ENCODE results near the gene NUPR1. TPM values are rescaled to one million over a fixed set of nuclear protein-coding genes. Genes with fewer than 3 reads are reported as not detected.
A peak's percentile ranks its signal among the peaks of the same experiment; 100 is the strongest.

The NUPR1 gene
- total and polyA plus RNA-seq, 12 donors = 16.7 to 74.4 (median 33.1) TPM

DNA sequence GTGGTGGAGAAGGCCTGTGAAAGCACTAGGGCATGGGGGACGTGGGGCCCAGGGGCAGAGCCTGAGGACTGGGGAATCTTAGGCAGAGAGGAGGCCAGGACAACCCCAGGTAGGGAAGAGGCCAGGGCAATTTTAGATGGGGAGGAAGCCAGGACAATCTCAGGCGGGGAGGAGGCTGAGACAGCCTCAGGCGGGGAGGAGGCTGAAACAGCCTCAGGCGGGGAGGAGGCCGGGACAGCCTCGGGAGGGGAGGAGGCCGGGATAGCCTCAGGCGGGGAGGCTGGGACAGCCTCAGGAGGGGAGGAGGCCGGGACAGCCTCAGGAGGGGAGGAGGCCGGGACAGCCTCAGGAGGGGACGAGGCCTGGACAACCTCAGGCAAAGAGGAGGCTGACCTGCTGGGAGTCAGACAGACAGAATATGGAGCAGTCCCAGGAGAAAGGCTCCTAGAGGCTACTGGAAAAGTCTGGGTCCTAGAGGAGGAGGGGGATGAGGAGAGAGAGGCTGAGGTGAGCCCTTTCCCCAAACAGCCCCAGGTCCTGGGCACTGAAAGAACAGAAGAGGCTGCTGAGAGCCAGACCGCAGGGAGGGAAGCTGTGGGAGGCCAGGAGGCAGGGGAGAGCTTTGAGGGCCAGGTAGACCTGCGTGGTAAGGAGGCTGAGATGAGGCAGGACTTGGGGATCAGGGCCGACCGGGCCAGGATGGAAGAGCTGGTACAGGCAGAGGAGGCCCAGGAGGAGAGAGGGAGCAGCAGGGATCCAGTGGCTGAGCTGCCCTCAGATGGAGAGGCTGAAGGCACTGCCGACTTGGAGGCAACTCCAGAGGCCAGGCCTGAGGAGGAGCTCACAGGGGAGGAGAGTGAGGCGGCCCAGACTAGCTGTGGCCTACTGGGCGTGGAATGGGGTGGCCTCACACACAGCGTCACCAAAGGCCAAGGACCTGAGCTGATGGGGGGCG is 42.7 kb downstream of the NUPR1 start:
- peaks cover 0 to 40% (median 3%) of the 10 kb centered on the region in 9 donors for H3K4me1 ChIP-seq
- 88 to 90% methylated on average over 20 of the region's 20 CpGs for WGBS, 2 donors
- intact Hi-C loops (cut with DNase I) = loop anchor here in 2 of 10 donors (5.0 to 10.0 kb wide), 3 partner anchors 41 to 59 kb away; partner anchors contain the start of genes SGF29 (in 2 of the 2) and NUPR1 (in 1 of the 2)
- H3K4me3 ChIP-seq = peak overlapping the region in 1 of 10 donors; percentile 96
- no peak for DNase-seq
- H3K9me3 ChIP-seq = no peaks in the 10 kb centered on the region
- H3K27me3 ChIP-seq = peaks cover 0 to 6% (median 0%) of the 10 kb centered on the region in 7 donors
- TF ChIP-seq, protein P1, sequence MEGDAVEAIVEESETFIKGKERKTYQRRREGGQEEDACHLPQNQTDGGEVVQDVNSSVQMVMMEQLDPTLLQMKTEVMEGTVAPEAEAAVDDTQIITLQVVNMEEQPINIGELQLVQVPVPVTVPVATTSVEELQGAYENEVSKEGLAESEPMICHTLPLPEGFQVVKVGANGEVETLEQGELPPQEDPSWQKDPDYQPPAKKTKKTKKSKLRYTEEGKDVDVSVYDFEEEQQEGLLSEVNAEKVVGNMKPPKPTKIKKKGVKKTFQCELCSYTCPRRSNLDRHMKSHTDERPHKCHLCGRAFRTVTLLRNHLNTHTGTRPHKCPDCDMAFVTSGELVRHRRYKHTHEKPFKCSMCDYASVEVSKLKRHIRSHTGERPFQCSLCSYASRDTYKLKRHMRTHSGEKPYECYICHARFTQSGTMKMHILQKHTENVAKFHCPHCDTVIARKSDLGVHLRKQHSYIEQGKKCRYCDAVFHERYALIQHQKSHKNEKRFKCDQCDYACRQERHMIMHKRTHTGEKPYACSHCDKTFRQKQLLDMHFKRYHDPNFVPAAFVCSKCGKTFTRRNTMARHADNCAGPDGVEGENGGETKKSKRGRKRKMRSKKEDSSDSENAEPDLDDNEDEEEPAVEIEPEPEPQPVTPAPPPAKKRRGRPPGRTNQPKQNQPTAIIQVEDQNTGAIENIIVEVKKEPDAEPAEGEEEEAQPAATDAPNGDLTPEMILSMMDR (IDR thresholded peaks at IDR 0.05) = no peak
- H3K27ac ChIP-seq = peak overlapping the region in 2 of 10 donors; percentile 72 to 99
- ATAC-seq = no peak
- H3K36me3 ChIP-seq = peaks cover 0 to 20% (median 0%) of the 10 kb centered on the region in 9 donors

DNA sequence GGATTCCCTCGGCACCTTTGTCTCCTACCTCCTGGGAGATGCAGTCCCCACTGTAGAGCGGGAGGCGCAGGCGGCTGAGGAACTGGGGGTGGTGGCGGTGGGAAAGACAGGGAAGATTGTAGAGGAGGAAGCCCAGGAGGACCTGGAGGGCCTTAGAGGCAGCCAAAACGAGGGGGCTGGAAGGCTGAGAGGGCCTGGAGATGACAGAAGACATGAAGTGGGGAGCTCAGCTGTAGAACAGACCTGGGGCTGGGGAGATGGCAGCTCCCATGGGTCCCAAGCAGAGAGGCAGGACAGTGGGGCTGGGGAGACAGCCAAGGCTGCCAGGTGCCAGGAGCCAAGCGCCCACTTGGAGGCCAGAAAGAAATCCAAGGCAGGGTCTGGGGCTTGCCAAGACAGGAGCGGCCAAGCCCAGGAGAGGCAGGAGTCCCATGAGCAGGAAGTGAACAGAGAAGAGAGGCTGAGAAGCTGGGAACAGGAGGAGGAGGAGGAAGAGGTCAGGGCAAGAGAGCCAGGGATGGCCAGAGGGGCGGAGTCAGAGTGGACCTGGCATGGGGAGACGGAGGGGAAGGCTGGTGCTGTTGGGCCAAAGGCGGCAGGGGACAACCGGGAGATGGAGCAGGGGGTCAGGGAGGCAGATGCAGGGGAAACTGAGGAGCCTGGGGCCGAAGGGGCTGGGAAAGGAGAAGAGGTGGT is 43.5 kb downstream of the NUPR1 start:
- TF ChIP-seq, protein P1 (IDR thresholded peaks at IDR 0.05) = no peak
- WGBS, 2 donors = 79 to 82% methylated on average over 13 of the region's 13 CpGs
- DNase-seq = no peak
- intact Hi-C loops (cut with DNase I) = loop anchor here in 2 of 10 donors (5.0 to 10.0 kb wide), 3 partner anchors 42 to 60 kb away; partner anchors contain the start of genes SGF29 (in 2 of the 2) and NUPR1 (in 1 of the 2)
- H3K9me3 ChIP-seq = no peaks in the 10 kb centered on the region
- ATAC-seq = no peak
- H3K27me3 ChIP-seq = peaks cover 0 to 6% (median 0%) of the 10 kb centered on the region in 7 donors
- peak overlapping the region in 6 of 10 donors; percentile 8 to 96 (median 22) for H3K4me3 ChIP-seq
- peaks cover 0 to 48% (median 11%) of the 10 kb centered on the region in 9 donors for H3K4me1 ChIP-seq
- peaks cover 0 to 14% (median 0%) of the 10 kb centered on the region in 9 donors for H3K36me3 ChIP-seq
- H3K27ac ChIP-seq = peak overlapping the region in 6 of 10 donors; percentile 9 to 99 (median 54)

DNA sequence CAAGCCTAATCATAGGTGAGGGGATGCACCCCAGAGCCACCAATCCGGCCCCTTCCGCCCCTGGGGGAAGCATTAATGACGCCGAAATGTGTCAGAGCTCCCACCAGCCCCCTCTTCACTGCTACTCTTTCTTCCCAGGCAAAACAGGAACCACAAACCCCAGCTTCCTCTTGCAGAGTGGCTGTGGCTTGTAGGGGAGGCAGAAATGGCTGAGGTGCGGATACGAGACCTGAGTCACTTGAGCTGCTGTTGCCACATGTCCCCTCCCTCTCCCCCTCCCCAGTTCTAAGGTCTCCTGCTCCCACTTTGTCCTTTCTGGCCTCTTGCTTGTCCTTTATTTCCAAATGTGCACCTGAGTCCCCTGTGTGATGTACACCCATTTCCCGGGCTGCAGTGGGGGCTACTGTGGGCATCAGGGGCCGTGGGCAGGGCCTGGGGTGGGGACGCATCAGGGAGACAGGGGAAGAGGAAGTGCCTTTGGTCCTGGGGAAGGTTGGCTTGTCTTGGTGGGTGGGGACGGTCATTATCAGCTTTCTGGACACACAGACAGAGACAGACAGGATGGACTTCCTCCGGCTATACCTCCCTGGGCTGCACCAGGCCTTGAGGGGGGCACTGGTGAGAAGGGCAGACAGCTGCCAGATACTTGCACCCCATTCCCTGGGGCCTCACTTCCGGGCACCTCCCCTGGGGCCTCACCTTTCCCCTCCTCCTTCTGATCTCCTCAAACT is 44.5 kb downstream of the NUPR1 start, which contains the start of gene APOBR:
Gene APOBR (plus strand): TSS at position 523 of the 731 bp plus-strand sequence. CDS start 39 bp downstream, at position 562.
- ATAC-seq (peak in 2 of 8 donors; percentile 8 to 13), DNase-seq (peak in 1 of 2 donors; percentile 49)
- peaks cover 0 to 52% (median 14%) of the 10 kb centered on the region in 9 donors for H3K4me1 ChIP-seq
- peaks cover 0 to 6% (median 0%) of the 10 kb centered on the region in 7 donors for H3K27me3 ChIP-seq
- intact Hi-C loops (cut with DNase I) = loop anchor here in 5 of 10 donors (5.0 to 10.0 kb wide), 4 partner anchors 43 to 123 kb away; partner anchors contain the start of genes NUPR1 (in 2 of the 5) and SGF29 (in 2 of the 5)
- WGBS, 2 donors = 59 to 64% methylated on average over 12 of the region's 12 CpGs
- H3K4me3 ChIP-seq = peak within 1 kb of the TSS in 7 of 10 donors; percentile 8 to 96 (median 19)
- H3K27ac ChIP-seq = peak within 1 kb of the TSS in 6 of 10 donors; percentile 25 to 99 (median 54)
- H3K9me3 ChIP-seq = no peaks in the 10 kb centered on the region
- TF ChIP-seq, protein P1 (IDR thresholded peaks at IDR 0.05) = no peak
- peaks cover 0 to 23% (median under 1%) of the 10 kb centered on the region in 9 donors for H3K36me3 ChIP-seq
